NOMO-1 (cell line): ENCODE results near the gene ESPN.
"Not testable (repeated sequence)": the region's sequence is repeated elsewhere in the genome, so short reads cannot be mapped to it uniquely, and the experiment has no call there.

Experiments
- DNase-seq, 2 experiments: peaks; one replicate each; lab custom pipeline; 2025; ENCODE audit not compliant: unreplicated experiment in 2 of 2; lab: John Stamatoyannopoulos, UW

The ESPN gene, protein sequence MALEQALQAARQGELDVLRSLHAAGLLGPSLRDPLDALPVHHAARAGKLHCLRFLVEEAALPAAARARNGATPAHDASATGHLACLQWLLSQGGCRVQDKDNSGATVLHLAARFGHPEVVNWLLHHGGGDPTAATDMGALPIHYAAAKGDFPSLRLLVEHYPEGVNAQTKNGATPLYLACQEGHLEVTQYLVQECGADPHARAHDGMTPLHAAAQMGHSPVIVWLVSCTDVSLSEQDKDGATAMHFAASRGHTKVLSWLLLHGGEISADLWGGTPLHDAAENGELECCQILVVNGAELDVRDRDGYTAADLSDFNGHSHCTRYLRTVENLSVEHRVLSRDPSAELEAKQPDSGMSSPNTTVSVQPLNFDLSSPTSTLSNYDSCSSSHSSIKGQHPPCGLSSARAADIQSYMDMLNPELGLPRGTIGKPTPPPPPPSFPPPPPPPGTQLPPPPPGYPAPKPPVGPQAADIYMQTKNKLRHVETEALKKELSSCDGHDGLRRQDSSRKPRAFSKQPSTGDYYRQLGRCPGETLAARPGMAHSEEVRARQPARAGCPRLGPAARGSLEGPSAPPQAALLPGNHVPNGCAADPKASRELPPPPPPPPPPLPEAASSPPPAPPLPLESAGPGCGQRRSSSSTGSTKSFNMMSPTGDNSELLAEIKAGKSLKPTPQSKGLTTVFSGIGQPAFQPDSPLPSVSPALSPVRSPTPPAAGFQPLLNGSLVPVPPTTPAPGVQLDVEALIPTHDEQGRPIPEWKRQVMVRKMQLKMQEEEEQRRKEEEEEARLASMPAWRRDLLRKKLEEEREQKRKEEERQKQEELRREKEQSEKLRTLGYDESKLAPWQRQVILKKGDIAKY

DNA sequence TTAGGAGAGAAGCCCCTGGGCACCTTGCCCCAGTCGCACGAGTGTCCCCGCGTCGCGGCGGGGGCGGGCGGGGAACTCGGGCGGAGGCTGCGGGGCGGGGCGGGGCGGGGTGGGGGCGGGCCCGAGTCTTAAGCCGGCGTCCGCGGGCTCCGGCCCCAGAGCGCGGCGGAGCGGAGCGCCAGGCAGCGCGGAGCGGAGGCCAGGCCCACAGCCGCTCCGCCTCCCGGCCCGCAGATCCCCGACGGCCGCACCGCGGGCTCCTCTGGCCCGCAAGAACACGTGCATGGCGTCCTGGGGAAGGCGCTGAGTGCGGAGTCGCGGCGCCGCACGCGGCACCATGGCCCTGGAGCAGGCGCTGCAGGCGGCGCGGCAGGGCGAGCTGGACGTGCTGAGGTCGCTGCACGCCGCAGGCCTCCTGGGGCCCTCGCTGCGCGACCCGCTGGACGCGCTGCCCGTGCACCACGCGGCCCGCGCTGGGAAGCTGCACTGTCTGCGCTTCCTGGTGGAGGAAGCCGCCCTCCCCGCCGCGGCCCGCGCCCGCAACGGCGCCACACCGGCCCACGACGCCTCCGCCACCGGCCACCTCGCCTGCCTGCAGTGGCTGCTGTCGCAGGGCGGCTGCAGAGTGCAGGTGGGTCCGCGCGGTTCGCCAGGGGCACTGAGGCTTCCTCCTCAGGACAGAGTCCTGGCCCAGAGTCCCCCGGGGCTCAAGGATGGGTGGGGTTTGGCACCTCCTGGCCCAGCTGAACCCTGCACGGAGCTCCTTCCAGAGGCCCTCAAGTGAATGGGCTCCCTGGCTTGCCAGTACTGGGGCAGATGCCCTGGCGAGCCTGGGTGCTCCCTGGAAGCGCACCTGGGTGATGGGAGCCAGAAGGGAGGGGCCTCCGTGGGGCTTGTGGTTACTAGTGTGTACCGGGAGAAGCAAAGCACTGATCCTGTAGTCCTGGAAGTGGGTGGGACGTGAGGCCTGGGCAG, at the start of gene ESPN:
Gene ESPN (plus strand): TSS at position 158 of the 975 bp plus-strand sequence. CDS start 180 bp downstream, at position 338.
- DNase-seq, result no peak

DNA sequence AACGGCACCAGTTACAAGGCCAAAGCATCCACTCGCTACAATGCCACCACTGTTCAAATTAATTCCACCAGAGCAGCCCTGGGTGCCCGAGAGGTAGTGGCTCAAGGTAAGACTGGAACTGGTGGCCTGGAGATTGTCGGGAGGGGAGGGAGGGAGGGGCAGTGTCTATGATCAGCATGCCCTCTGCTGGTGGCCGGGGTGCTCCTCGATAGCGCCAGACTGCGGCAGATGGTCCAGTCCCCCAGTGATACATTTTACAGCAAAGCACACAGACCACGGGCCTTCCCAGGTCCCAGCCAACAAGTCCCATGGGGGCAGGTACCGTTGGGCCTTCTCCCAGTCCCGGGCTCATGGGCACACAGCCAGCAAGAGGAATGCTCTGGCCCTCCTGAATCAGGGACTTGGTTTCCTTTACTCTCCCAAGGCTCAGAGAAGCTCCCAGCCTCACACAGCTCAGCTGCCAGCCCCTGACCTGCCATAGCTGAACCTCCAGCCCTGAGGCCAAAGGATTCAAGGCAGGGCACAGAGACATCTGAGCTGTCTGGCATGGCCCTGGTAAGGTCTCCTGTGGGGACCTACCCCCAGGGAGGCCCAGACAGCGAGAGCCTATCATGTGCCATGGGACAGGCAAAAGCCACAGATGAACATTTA, 46.4 kb upstream of the ESPN start:
- DNase-seq, result no peak

DNA sequence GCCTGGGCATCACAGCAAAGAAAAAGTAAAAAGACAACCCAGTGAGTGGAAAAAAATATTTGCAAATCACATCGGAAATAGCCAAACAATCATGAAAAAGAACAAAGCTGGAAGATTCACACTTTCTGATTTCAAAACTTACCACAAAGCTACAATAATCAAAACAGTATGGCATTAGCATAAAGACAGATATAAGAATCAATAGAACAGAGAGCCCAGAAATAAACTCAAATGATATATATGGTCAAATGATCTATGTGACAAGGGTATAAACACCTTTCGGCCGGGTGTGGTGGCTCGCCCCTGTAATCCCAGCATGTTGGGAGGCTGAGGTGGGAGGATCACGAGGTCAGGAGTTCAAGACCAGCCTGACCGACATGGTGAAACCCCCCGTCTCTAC, 44.5 kb upstream of the ESPN start:
- DNase-seq, result no peak

DNA sequence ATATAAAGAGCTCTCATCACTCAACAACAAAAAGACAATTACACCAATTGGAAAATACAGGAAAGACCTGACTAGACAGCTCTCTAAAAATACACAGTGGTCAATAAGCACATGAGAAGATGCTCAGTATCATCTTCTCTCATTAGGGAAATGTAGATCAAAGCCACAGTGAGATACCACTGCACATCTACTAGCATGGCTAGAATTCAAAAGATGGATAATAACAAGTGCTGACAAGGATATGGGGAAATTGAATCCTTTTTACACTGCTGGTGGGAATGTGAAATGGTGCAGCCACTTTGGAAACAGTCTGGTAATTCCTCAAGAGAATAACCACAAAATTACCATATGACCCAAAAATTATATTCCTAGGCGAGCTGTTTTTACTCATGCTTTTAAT, 40.4 kb upstream of the ESPN start:
- DNase-seq, result no peak

DNA sequence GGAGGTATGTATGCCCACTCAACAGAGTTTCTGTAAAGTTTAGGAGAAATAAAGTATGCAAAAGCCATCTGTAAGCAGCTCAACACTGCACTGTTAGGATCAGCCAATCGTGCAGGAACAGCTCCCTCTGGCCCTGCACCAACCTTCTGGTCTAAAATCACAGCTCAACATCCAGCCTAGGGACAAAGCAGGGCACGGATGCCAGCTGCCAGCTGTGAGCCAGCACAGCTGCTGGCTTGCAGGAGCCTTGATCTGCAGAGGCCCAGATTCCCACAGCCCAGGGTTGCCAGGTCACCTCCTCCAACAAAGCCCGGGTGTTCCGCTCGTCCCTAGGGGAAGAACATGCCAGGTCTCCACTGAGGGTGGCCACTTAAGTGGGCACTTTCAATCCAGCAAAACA, 39.6 kb upstream of the ESPN start:
- no peak for DNase-seq

DNA sequence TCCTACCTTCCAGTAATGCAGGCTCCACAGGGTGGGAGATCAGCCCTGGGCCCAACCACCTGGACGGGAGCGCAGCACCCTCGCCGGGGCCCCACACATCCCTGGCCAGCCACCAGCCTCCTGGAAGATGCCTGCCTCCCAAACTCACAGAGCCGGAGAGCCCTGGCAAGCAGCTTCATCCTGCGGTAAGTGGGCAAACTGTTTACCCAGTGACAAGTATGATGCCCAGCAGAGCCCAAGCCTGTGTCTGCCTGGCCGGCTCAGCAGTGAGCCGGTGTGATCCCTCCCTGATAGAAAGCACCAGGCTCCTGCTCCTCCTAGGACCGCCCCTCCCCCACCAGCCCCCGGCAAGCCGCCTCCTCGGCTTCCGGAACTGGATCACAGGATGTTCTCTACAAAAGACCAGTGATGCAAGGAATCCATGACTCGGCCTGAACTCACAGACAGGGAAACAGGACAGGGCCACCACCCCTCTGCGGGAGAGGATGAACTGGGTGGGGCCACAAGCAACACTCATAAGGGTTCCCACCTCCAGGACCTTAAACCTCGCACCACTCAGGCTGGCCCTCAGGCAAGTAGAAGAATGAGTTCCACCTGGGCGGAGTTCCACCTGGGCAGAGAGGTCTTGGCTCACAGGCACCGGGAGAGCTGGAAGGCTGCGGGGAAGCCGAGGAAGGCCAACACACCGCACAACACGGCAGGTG, 38.9 kb upstream of the ESPN start:
- DNase-seq, result no peak

DNA sequence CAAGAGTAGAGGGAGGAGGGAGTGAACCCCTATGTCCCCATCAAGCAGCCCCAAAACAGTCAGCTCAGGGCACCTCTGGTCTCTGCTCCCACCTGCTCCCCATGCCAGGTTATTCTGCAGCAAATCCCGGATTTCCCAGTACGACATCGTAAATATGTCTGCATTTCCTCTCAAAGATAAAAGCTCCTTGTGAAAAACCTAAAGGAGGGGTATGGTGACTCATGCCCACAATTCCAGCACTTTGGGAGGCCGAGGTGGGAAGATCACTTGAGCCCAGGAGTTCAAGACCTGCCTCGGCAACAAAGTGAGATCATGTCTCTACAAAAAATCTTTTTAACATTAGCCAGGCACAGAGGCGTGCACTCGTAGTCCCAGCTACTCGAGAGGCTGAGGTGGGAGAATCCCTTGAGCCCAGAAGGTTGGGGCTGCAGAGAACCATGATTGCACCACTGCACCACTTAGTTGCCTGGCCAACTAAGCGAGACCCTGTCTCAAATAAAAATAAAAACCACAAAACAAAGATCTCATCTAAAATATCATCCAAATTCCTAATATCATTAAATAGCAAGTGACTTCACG, 38.1 kb upstream of the ESPN start:
- DNase-seq, result no peak

DNA sequence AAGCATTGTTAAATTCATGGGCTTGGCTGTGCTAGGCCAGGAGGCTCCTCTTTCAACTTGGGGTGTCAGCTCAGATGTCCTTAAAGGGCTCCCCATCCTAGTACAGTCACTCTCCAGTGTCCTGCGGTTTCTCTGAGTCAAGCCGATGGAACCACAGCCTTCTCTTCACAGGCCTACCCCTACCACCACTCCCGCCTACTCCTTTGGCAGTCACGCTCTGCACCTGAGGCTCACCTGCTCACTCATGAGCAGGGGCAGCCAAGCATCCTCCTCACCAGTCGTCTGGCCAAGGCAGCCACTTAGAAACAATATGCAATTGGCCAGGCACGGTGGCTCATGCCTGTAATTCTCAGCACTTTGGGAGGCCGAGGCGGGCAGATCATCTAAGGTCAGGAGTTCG, 34.6 kb upstream of the ESPN start:
- no peak for DNase-seq

DNA sequence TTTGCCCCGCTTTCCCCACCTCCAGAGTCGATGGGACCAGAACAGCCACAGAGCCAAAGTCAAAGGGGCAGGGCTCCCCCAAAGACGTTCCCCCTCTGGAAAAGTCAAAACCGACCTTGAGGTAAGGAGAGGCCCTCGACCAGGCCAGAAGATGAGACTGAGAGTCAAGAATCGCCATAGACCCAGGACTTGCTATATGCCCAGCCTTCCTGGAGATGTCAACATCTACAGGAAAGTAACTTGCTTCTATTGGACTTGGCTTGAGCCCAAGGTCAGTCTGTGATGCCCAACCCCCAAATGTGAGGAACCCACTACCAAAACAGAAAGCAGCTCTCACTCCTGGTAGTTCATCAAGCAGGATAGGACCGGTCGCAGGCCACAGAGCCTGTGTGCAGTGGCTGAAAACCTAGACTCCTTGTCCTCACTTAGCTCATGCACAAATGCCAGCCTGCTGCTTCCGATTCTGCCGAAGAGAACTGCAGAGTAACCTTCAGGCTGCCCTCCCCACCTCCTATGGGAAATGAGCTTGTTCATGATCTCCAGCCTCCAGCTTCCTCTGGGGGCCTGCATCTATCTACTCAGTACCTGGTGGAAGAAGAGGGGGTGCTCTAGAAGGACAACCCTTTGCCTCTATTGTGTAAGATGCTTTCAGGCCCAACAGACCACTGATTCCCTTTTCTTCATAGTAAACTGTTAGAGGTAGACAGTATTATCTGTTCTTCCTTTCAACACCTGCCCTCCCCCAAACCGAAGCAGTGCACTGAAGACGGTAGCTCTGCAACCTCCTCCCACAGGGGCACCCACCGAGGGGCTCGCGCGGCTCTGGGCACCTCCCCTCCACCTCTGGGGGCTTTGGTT, 32.4 kb upstream of the ESPN start:
- peak in 1 of 2 experiments; percentile 17 for DNase-seq

DNA sequence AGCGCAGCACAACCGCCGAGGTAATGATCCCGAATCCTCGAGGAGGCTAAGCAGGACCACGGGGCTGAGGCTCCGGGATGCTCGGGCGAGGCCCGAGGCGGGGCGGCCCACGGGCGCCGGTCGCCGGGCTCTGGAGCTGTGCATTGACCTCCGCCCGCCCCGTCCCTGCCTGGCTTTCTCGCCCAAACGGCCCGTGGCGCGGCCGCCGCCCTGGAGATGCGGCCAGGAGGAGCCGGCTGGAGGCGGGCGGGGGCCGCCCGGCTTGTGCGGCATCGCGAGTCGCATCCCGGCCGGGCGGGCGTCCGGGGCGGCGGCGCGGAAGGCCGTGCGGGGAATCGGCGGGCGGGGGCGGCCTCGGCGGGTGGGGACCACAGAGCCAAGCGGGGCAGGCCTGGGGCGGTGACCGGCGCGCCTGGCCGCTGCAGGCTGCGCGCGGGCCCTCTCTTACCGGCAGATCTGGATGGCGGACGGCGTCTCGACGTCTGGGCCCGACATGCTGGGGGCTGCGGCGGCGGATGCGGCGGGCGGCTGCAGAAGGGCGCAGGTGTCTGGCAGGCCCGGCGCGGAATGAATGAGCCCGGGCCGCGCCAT, 31.7 kb upstream of the ESPN start:
- DNase-seq, result no peak

DNA sequence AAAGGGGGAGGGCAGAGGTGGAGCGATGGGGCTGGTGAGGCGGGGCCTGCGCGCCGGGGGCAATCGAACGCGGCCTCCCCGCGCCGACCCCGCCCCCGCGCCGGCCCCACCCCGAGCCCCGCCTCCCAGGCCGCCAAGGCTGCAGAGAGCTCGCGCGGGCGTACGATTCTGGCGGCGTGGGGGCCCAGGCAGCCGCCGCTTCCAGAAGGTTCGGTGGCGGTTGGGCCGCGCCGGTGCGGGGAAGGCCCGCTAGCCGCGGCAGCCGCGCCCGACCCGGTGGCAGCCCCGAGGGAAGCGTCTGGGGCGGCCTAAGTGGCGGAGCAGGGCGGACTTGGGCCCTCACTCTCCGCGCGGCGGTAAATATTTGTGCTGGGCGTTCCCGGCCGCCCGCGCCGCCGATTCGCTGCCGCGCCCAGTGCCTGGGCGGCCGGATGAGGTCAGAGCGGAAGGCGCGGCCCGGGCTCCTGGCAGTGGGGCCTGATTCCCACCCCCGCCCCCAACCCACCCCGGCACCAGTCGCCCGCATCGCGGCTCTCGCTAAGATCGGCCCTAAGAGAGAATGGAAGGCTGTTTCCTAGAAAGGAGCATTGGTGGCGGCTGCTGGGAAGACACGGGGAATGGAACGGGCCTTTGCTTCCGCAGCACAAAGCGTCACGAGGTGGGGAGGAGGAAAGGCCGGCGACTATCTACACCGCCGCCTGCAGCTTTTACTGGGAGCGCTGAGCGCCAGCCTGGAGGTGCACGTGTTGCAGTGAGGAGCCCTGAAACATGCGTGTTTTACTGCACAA, 31.0 kb upstream of the ESPN start, which contains the start of gene ACOT7:
Gene ACOT7 (minus strand): TSS at position 368 of the 788 bp plus-strand sequence. CDS start 368 bp downstream, outside the sequence.
- DNase-seq, result peak; percentile 76 to 93

DNA sequence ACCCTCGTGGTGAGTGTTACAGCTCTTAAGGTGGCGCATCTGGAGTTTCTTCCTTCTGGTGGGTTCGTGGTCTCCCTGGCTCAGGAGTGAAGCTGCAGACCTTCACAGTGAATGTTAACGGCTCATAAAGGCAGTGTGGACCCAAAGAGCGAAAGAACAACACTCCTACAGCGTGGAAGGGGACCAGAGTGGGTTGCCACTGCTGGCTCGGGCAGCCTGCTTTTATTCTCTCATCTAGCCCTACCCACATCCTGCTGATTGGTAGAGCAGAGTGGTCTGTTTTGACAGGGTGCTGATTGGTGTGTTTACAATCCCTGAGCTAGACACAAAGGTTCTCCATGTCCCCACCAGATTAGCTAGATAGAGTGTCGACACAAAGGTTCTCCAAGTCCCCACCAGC, 29.4 kb upstream of the ESPN start:
- DNase-seq, result not testable (repeated sequence)

DNA sequence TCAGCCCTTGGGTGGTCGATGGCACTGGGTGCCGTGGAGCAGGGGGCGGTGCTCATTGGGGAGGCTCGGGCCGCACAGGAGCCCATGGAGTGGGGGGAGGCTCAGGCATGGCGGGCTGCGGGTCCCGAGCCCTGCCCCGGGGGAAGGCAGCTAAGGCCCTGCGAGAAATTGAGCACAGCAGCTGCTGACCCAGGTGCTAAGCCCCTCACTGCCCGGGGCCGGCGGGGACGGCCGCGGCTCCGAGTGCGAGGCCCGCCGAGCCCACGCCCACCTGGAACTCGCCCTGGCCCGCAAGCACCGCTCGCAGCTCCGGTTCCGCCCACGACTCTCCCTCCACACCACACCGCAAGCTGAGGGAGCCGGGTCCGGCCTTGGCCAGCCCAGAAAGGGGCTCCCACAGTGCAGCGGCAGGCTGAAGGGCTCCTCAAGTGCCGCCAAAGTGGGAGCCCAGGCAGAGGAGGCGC, 28.8 kb upstream of the ESPN start:
- not testable (repeated sequence) for DNase-seq

DNA sequence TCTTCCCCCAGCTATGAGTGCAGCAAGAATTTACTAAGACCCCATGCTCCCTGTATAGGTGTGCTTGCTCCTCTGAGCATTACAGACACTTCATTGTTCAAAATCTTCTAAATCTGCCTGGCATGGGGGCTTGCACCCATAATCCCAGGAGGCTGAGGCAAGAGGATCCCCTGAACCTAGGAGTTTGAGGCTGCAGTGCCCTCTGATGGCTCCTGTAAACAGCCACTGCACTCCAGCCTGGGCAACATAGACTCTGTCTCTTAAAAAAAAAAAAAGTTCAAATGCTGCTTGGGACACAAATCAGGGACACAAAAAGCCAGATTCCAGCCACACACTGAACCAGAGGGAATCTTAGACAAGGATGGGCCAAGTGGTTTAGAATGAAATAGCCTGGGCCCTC, 27.6 kb upstream of the ESPN start:
- DNase-seq, result no peak

DNA sequence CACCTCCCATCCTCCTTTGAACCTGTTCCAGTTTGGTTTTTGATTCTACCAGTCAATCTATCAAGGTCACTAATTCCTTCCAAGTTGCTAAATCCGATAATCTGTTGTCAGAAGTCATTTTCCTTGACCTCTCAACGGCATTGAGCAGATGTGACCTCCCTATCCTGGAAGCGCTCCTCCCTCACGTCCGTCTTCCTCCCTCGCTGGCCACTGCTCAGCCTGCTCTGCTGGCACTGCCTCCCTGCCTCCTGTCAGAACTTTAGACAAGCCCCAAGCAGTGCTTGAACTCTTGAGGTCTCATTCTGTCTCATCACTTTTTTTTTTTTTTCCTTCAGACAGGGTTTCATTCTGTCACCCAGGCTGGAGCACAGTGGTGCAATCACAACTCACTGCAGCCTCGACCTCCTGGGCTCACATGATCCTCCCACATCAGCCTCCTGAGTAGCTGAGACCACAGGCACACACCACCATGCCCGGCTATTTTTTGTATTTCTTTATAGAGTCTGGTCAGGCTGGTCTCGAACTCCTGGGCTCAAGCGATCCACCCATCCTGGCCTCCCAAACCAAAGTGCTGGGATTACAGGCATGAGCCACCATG, 26.6 kb upstream of the ESPN start:
- no peak for DNase-seq

DNA sequence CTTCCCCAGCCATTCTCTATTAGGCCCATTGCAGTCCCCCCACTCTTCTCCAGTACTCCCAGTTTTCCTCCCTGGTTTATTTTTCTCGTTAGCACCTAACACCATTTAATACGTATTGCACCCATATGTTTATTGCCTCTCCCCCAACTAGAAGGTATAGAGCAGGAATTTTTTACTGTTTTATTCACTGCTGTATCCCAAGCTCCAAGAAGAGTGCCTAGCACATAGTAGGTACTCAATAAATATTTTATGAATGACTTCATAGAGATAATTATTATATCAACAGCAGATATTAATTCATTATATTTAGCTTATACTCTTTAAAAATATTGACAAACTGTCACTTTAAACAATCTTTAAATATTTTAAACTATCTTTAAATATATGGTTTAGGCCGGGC, 25.3 kb upstream of the ESPN start:
- DNase-seq, result no peak

DNA sequence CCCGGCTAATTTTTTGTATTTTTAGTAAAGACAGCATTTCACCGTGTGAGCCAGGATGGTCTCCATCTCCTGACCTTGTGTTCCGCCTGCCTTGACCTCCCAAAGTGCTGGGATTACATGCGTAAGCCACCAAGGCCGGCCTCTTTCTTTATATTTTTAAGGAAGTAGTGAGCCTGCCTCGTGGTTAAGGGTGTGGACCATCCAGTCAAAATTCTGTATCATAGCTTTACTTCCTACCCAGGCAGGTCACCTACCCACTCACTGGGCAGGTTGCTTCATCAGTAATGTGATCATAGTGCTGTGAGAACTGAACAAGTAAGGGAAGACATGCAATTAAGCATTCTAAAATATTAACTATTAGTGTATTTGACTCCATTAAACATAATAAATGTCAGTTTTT, 22.9 kb upstream of the ESPN start:
- peak; percentile 72 to 86 for DNase-seq
